Spinal cord (tissue), 10 donors: ENCODE results near the gene OR5AS1. TPM values are rescaled to one million over a fixed set of nuclear protein-coding genes. Genes with fewer than 3 reads are reported as not detected.

Experiments used
- DNase-seq, 6 donors: peaks; one replicate each; pipeline versions ENCODE4 v3.0.0 to v3.0.0-alpha.2; 2013 to 2015; ENCODE audit warnings: low spot score in 6 of 6, low read depth in 4 of 6
- H3K27ac ChIP-seq: one replicate; pipeline ENCODE4 v1.5.1; 2013; ENCODE audit warnings: low read depth, low read length, control low read depth
- H3K27me3 ChIP-seq: one replicate; pipeline ENCODE4 v1.6.1; 2013; ENCODE audit warnings: low read length; ENCODE audit not compliant: control insufficient read depth, insufficient read depth
- H3K36me3 ChIP-seq: one replicate; pipeline ENCODE4 v1.6.1; 2013; ENCODE audit warnings: low read length; ENCODE audit not compliant: control insufficient read depth, insufficient read depth
- H3K4me1 ChIP-seq: one replicate; pipeline ENCODE4 v1.6.1; 2013; ENCODE audit warnings: low read length; ENCODE audit not compliant: control insufficient read depth, insufficient read depth
- H3K4me3 ChIP-seq: one replicate; pipeline ENCODE4 v1.5.1; 2013; ENCODE audit warnings: low read depth, low read length, control low read depth
- H3K9me3 ChIP-seq: one replicate; pipeline ENCODE4 v1.6.1; 2013; ENCODE audit warnings: low read length; ENCODE audit not compliant: control insufficient read depth, insufficient read depth
- WGBS: methylation state at CpG from one replicate; pipeline ENCODE4 v1.1.5; 2013; ENCODE audit warnings: missing lambda C conversion rate; ENCODE audit not compliant: insufficient coverage; 5-methylcytosine and 5-hydroxymethylcytosine counted together
- polyA plus RNA-seq, 2 donors: library from polyadenylated mRNA; unstranded; fragments of 120-200 nt; gene quantifications; one replicate each; pipeline ENCODE4 v1.2.1, GENCODE V29; 2013; ENCODE audit not compliant: insufficient read length in 2 of 2
- total RNA-seq, 2 donors: library from RNA; depleted of rRNA in 1 of 2; stranded (reverse); fragments of 120-200 nt in 1 of 2; fragments of >200 nt in 1 of 2; gene quantifications; one replicate each; pipeline versions ENCODE4 v1.2.3 to v1.2.4, GENCODE V29; 2013 to 2014
- donor health status: healthy.

The OR5AS1 gene
- total and polyA plus RNA-seq, 4 donors = 0.05 TPM; not detected in 2

DNA sequence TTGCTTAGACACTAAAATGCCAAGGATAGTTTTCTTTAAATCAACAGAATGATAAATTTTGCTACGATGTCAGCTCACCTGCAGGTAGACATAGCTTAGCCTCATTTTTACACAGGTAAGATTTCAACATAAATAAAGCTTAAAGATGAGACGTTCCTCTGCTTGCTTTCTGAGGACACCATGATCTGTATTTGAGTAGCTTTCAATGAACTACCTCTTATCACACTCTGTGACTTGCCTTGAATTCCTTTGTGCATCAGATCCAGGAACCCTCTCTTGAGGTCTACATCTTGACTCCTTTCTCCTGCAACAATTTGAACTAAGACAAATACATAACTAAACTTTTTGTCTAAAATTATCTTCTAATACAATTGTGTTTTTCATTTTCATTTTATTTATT lies 39.5 kb downstream of the OR5AS1 start:
- Histone ChIP-seq H3K4me1 (no peaks in the 10 kb centered on the region), H3K9me3 (no peaks in the 10 kb centered on the region), H3K36me3 (no peaks in the 10 kb centered on the region), H3K4me3 (no peak overlapping the region), H3K27me3 (no peaks in the 10 kb centered on the region), H3K27ac (no peak overlapping the region)
- 43% methylated on average over 1 of the region's 2 CpGs for WGBS
- no peak for DNase-seq

Other genes starting within 250 kb of the OR5AS1 start
- not detected for gene OR5D14, start 232.1 kb upstream of the OR5AS1 start, total RNA-seq
- not detected for gene OR5D14, start 232.1 kb upstream of the OR5AS1 start, polyA plus RNA-seq
- not detected for gene OR5L1, start 216.3 kb upstream of the OR5AS1 start, total RNA-seq
- gene OR5L1, start 216.3 kb upstream of the OR5AS1 start, polyA plus RNA-seq = not detected
- not detected for gene OR5D18, start 208.0 kb upstream of the OR5AS1 start, total RNA-seq
- not detected for gene OR5D18, start 208.0 kb upstream of the OR5AS1 start, polyA plus RNA-seq
- gene OR5L2, start 200.4 kb upstream of the OR5AS1 start, total RNA-seq = not detected
- not detected for gene OR5L2, start 200.4 kb upstream of the OR5AS1 start, polyA plus RNA-seq
- gene OR5D16, start 188.9 kb upstream of the OR5AS1 start, total RNA-seq = not detected
- not detected for gene OR5D16, start 188.9 kb upstream of the OR5AS1 start, polyA plus RNA-seq
- not detected for gene TRIM51, start 144.4 kb upstream of the OR5AS1 start, total RNA-seq
- not detected for gene TRIM51, start 144.4 kb upstream of the OR5AS1 start, polyA plus RNA-seq
- not detected for gene OR5W2, start 113.1 kb upstream of the OR5AS1 start, total RNA-seq
- not detected for gene OR5W2, start 113.1 kb upstream of the OR5AS1 start, polyA plus RNA-seq
- gene OR5I1, start 91.3 kb upstream of the OR5AS1 start, total RNA-seq = not detected
- not detected for gene OR5I1, start 91.3 kb upstream of the OR5AS1 start, polyA plus RNA-seq
- not detected for gene OR10AG1, start 57.7 kb upstream of the OR5AS1 start, total RNA-seq
- gene OR10AG1, start 57.7 kb upstream of the OR5AS1 start, polyA plus RNA-seq = not detected
- not detected for gene OR5F1, start 33.0 kb upstream of the OR5AS1 start, total RNA-seq
- gene OR5F1, start 33.0 kb upstream of the OR5AS1 start, polyA plus RNA-seq = not detected
- gene OR8I2, start 65.7 kb downstream of the OR5AS1 start, total RNA-seq = not detected
- gene OR8I2, start 65.7 kb downstream of the OR5AS1 start, polyA plus RNA-seq = not detected
- gene OR8H2, start 76.0 kb downstream of the OR5AS1 start, total RNA-seq = not detected
- gene OR8H2, start 76.0 kb downstream of the OR5AS1 start, polyA plus RNA-seq = not detected
- gene OR8H3, start 94.7 kb downstream of the OR5AS1 start, total RNA-seq = not detected
- not detected for gene OR8H3, start 94.7 kb downstream of the OR5AS1 start, polyA plus RNA-seq
- not detected for gene OR8J3, start 112.5 kb downstream of the OR5AS1 start, total RNA-seq
- gene OR8J3, start 112.5 kb downstream of the OR5AS1 start, polyA plus RNA-seq = not detected
- gene OR8K5, start 132.7 kb downstream of the OR5AS1 start, total RNA-seq = not detected
- not detected for gene OR8K5, start 132.7 kb downstream of the OR5AS1 start, polyA plus RNA-seq
- not detected for gene OR5J2, start 149.0 kb downstream of the OR5AS1 start, total RNA-seq
- not detected for gene OR5J2, start 149.0 kb downstream of the OR5AS1 start, polyA plus RNA-seq
- not detected for gene OR5T2, start 206.6 kb downstream of the OR5AS1 start, total RNA-seq
- not detected for gene OR5T2, start 206.6 kb downstream of the OR5AS1 start, polyA plus RNA-seq
- gene OR5T3, start 224.6 kb downstream of the OR5AS1 start, total RNA-seq = not detected
- not detected for gene OR5T3, start 224.6 kb downstream of the OR5AS1 start, polyA plus RNA-seq
- not detected for gene OR5T1, start 246.5 kb downstream of the OR5AS1 start, total RNA-seq
- not detected for gene OR5T1, start 246.5 kb downstream of the OR5AS1 start, polyA plus RNA-seq